NCI-H1105 (cell line): ENCODE results near the gene ZNF43.
"Not testable (repeated sequence)": the region's sequence is repeated elsewhere in the genome, so short reads cannot be mapped to it uniquely, and the experiment has no call there.

Experiments
- DNase-seq: peaks from one replicate; lab custom pipeline; 2025; lab: John Stamatoyannopoulos, UW

The ZNF43 gene

DNA sequence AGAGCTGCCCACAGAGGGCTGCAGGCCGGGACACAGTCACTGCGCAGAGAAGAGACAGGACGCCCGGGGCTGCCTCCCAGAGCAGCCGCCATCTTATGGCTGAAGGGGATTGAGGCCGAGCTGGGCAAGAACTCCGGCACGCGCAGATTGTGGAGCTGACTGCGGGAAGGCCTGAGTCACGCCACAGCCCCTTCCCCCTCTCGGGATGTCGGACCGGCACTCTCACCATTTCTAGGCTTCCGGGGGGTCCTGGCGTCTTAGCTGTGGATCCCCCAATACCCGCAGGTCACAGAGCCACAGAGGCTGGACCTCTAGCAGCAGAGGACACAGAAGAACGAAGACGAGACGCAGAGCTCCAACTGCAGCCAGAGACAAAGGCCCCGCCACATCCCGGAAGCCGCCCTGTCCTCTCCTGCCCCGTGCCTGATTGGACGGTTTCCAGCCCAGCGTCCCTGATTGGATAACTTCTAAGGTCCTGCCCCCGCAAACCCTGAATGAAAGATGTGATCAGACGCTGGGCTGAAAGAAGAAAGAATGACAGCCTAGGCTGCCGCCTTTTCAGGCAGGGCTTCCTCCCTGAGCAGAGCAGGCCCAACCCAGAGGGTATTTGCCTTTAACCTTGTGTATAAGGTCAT is at the start of gene ZNF43:
Gene ZNF43 (minus strand): TSS at position 373 of the 635 bp plus-strand sequence. CDS start 144 bp downstream, at position 229.
- peak; percentile 97 for DNase-seq

DNA sequence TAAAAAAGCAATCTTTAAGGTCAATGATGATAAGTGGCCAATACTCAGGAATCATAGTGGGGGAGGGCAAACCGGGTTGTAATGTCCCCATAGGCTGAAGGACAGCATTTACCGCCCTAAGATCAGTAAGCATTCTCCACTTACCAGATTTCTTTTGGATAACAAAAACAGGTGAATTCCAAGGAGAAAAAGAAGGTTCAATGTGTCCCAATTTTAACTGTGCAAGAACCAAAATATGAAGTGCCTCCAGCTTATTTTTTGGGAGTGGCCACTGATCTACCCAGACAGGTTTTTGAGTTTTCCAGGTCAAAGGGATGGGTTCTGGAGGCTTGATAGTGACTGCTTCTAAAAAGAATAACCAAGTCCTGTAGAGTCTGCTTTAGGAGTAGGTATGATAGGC is 49.5 kb upstream of the ZNF43 start:
- DNase-seq, result not testable (repeated sequence)

DNA sequence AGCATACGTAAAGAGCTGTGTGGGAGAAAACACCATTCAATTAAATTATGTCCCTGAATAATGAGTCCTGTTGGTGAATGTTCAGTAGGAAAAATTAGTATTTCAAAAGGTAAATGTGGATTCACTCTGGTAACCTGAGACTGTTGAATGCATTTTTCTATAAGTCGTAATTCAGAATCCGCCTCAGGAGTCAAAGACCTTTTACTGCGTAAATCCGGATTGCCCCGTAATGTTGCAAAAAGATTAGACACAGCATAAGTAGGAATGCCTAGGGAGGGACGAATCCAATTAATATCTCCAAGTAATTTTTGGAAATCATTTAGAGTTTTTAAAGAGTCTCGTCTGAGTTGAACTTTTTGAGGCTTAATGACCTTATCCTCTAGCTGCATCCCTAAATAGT is 48.8 kb upstream of the ZNF43 start:
- not testable (repeated sequence) for DNase-seq

DNA sequence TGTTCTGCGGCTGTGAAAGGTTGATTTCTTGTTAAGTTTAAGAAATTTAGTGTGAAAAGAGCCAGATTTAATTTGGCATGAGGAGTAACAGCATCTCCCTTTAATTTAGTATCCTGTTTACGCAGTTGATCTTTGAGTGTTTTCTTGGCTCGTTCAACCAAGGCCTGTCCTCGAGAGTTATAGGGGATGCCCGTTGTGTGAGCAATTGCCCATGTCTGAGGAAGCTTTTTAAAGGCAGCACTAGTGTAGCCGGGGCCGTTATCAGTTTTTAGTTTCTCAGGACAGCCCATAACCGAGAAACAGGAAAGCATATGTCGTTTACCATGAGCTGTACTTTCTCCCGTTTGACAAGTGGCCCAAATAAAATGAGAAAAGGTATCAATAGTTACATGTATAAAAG is 47.5 kb upstream of the ZNF43 start:
- DNase-seq, result no peak

DNA sequence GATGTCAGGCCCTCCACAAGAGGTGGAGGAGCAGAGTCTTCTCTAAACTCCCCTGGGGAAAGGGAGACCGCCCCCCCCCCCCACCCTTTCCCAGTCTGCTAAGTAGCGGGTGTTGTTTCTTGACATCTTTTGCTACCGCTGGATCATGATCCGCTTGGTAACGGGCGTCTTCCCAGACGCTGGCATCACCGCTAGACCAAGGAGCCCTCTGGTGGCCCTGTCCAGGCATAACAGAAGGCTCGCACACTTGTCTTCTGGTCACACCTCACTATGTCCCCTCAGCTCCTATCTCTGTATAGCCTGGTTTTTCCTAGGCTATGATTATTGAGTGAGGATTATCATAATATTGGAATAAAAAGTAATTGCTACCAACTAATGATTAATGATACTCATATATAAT is 44.8 kb upstream of the ZNF43 start:
- DNase-seq, result not testable (repeated sequence)

DNA sequence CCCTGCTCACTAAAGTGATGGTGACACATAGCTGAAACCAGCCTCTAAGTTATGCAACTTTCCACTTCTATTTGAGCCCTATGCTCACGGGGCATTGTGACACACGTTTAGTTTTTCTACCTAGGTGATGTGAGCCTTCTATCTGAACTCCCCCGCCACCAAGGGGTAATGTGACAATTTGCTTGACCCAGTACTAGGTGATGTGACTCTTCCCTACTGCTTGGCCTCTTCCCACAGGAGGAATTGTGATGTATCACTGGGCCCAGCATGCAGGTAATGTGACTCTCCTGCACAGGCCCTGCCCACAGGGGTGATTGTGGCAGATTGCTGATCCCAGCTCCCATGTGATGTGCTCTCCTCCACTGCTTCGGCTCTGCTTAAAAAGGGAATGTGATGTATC is 42.7 kb upstream of the ZNF43 start:
- no peak for DNase-seq

DNA sequence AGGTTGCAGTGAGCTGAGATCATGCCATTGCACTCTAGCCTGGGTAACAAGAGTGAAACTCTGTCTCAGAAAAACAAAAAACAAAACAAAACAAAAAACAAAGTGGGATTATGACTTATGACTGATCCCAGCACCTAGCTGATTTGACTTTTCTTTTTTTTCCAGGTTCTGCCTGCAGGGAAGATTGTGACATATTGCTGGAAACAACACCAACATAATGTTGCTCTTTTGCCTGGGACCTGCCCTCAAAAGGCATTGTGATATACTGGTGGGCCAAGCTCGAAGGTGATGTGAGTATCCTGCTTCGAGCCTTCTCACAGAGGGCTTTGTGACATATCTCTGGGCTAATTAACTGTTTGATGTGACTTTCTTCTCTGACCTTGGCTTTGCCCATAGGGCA is 42.0 kb upstream of the ZNF43 start:
- no peak for DNase-seq

DNA sequence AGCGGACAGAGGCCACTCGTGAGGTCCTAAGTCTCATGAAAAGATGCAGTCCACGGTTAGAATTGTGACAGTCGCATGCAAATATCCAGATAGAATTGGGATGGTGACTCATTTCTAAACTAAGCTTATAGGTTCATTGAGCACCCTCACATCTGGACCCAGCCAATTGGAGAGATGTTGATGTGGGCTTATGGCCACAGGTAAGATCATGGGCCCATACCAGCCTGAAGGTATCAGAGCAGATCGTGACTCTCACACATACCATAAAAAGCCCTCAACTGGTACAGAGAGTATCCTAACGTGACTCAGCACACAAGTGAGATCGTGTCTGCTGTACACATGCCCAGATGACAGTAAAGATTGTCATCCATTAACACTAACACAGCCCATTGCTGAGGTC is 40.6 kb upstream of the ZNF43 start:
- DNase-seq, result not testable (repeated sequence)

DNA sequence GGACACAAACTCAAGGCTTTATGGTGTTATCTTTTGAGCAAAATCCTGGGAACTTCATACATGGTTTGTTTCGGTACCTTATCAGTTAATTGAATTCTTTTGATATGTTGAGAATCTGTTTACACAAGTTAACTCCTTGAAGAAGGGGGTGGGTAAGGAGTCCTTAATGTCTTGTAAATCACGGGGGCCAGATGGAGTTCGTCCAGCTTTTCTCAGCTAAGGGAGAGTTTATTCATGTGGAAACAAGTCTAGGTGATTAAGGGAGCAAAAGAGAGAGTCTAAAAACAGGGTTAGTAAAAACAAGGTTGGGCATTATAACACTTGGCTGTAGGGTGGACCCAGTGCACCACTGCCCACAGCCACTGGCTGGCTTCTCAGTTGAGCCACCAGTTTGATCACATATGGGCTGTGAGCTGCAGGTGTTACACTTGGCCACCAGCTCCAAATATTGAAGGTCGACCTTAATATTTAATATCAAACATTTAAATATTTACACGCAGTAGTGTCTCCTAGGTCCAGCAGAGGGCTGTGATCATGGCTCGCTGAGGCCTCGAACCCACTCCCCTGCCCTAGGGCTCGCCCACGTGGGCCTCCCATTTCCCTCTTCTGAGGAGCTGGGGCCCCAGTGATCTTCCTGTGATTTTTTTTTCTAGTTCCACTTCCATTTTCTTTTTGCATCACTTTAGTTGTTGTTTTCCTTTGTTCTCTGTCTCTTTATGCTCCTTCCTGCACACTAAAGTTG is 21.0 kb upstream of the ZNF43 start:
- DNase-seq, result no peak

DNA sequence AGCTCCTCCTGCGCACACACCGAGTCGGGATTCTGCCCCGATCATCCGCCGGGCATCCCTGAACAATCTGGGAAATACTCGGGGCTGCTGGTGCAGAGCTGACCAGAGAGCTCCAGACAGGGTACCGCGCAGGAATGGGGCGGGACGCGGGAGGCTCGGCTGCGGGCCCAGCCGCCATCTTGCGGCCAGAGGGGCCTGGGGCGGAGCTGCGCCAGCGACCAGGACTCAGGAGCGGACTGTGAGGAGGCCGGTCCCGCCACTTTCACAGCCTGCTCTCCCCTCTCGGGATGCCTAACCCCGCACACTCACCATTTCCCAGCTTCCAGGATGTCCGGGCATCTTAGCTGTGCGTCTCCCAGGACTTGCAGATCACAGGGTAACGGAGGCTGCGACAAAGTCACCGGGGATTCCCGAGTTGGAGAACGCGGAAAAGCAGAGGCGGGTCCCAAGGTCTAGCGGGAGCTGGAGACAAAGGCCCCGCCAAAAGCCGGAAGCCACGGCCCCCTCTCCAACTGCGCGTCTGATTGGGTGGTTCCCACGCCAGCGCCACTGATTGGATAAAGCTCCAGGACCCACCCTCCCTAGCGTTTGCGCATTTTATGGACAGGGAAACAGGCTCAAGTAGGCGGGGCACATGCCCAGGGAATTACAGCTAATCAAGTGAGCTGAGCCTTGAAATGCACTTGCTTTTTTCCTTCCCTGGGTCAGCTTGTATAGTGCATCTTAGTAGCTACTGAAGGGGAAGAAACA is 15.8 kb upstream of the ZNF43 start:
- peak; percentile 95 for DNase-seq

DNA sequence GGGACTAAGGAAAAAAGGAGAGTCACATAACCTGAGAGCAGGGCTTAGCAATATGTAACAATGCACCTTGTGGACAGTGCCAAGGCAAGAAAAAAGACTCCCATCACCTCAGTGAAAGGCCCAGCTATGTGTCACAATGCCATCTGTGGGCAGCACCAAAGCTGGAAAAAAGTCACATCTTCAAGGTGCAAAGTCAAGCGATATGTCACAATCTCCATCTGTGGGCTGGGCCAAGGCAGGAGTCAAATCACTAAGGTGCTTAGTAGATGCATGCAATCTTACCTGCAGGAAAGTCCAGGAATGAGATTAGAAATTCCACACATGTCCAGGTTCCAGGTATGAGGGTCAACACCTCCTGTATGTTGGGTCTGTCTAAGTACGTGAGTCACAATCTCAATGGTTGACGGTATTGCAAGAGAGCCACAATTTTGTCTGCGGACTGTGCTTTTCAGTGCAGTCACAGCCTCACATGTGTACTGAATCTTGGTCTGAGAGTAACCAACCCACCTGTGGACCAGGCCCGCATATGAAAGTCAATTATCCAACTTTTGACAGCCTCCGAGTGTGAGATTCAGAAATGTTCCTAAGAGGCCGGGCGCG is 14.8 kb upstream of the ZNF43 start:
- no peak for DNase-seq

DNA sequence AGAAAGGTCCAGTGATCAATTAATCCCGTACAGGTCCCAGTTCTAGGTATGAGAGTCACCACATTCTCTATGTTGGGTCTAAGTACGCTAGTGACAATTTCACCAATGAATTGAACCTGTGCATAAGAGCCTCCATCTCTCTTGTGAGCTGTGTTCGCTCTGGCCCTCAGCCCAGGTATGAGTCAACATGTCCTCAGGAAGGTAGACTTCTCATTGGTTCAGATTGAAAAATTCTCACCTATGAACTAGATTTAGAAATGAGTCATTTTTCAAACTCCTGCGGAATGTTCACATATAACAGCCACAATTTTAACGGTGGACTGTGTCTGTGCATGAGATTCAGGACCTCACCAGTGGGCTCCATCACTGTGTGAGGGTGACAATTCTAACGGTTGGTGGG is 12.7 kb upstream of the ZNF43 start:
- DNase-seq, result no peak

DNA sequence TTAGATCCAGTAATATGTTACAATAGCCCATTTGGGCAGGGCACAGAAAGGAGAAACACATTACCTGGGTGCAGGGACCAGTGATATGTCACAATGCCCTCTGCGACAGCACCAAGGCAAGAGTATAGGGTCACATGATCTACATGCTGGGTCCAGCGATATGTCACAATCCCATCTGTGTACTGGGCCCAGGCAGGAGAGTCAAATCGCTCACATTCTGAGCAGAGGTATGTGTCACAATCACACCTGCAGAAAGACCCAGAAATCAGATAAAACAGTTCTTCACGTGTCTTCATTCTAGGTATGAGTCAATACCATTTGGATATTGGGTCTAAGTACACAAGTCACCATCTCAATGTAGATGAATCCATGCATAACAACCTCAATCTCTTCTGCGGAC is 7.1 kb upstream of the ZNF43 start:
- no peak for DNase-seq

DNA sequence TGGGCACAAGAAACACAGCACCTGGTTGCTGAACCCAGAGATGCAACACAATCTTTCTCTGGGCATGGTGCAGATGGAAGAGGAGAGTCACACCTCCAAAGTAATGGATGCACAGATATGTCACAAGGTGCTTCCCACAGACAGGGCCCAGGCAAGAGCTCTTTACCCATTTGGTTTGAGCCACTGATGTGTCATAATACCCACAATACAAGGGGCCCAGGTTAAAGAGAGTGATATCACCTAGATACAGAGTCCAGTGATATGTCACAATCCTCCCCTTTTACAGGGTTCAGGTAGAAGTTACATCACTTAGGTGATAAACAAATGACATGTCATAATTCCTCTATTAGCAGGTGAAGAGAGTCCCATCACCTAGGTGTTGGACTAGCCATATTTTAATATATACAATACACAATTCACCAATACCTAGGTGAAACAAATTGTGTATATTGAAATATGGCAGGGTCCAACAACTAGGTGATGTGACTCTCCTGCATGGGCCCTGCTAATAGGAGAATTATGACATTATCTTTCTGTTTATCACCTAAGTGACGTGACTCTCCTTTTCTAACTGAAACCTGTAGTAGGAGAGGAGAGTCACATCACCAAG is 5.6 kb upstream of the ZNF43 start:
- DNase-seq, result no peak

DNA sequence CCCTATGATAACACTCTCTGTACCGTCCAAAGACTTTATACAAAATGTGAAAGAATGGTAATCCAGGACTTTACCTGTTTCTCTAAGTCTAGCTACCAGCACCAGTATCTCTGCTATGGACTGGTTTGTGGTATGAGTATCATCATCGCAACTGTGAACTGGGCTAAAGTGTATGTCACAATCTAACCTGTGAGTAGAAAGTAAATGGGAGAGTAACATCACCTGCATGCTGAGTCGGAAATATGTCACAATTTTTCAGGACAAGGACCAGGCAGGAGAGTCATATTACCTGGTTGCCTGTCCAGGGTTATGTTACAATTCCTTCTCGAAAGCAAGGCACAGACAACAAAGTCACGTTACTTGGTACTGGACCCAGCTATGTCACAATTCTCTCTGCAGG is 5.1 kb upstream of the ZNF43 start:
- no peak for DNase-seq

DNA sequence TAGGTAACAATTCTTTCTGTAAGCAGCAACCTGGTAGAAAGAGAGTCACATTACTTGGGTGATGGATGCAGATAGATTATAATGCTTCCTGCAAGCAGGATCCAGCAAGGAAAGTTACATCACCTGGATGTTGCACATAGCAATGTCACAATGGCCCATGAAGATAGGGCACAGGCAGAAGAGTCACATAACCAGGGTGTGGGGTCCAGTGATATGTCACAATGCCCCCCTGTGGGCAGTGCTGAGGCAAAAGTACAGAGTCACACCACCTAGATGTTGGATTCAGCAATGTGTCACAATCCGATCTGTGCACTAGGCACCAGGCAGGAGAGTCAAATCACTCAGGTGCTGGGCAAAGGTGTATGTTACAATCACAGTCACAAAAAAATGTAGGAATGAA is 4.0 kb upstream of the ZNF43 start:
- no peak for DNase-seq

DNA sequence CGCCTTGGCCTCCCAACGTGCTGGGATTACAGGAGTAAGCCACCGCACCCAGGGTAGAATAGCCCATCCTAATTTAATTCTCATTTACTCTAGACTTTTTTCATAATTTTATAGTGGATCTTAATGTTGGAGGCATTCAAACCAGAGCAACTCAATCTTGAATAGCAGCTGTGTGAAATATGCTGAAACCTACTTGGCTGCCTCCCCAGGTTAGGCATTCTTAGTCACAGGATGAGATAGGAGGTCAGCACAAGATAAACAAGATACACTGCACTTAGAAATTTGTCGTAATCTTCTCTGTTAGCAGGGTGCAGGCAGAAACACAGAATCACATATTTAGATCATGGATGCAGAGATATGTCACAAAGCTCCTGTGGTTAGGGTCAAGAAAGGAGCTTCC is 2.7 kb upstream of the ZNF43 start:
- DNase-seq, result no peak

DNA sequence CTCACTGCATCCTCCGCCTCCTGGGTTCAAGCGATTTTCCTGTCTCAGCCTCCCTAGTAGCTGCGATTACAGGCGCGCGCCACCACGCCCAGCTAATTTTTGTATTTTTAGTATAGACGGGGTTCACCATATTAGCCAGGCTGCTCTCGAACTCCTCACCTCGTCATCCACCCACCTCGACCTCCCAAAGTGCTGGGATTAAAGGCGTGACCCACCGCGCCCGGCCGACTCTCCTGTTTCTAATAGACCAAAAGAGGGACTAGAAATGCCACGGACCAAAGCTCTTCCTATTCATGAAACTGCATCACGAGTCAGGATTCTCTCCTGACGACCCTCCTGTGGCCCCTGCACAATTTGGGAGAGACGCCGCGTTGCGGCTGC is 563 bp downstream of the ZNF43 start:
- no peak for DNase-seq

DNA sequence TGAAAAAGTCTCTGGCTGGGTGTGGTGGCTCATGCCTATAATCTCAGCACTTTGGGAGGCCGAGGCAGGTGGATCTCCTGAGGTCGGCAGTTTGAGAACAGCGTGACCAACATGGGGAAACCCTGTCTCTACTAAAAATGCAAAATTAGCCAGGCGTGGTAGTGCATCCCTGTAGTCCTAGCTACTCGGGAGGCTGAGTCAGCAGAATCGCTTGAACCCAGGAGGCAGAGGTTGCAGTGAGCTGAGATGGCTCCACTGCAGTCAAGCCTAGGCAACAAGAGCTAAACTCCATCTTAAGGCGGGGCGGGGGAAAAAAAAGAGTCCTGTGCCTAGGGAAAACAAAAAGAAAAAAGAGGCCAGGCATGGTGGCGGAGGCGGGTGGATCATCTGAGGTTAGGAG is 2.2 kb downstream of the ZNF43 start:
- no peak for DNase-seq

DNA sequence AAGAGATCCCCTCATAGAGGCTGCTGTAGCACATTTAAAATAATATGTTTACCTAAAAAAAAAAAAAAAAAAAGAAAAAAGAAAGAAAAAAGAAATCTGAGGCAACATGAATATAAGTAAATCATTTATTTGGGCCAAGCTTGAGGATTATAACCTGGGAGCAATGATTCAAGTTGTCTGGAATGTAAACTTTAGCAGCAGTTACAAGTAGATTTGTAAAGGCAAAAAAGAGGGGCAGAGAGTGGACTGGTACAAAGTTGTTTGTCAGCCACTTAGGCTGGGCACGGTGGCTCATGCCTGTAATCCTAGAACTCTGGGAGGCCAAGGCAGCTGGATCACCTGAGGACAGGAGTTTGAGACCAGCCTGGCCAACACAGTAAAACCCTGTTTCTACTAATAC is 11.3 kb downstream of the ZNF43 start:
- no peak for DNase-seq

DNA sequence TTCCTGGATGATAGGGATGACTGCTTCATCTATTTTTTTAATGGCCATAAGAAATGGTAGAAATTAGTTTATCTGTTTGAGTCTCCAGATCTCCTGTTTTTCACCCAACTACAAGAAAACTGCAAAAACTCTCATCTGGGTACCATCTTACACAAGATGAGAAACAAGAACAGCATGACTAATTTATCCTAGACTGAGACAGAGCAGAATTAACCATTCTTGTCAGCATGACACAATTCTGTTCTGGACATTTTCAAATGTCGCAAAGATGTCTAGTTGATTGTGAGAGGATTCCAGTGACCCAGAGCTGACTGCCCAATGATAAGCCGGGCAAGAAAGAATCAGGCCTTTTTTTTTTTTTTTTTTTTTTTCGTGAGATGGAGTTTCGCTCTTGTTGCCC is 12.8 kb downstream of the ZNF43 start:
- DNase-seq, result no peak

DNA sequence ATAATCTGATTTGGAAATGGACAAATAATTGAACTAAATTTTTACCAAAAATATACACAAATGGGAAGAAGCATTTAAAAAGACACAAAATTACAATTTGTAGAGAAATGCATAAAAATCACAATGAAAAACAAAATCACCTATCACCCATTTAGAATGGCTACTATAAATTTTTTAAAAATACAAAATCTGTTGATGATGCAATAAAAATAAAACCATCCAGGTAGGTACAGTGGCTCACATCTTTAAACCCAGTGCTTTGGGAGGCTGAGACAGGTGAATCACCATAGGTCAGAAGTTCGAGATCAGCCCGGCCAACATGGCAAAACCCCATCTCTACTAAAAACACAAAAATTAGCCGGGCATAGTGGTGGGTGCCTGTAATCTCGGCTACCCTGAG is 23.5 kb downstream of the ZNF43 start:
- DNase-seq, result no peak
